Measurements from ENCODE around the gene DMP1.

- TF ChIP-seq, protein P1, sequence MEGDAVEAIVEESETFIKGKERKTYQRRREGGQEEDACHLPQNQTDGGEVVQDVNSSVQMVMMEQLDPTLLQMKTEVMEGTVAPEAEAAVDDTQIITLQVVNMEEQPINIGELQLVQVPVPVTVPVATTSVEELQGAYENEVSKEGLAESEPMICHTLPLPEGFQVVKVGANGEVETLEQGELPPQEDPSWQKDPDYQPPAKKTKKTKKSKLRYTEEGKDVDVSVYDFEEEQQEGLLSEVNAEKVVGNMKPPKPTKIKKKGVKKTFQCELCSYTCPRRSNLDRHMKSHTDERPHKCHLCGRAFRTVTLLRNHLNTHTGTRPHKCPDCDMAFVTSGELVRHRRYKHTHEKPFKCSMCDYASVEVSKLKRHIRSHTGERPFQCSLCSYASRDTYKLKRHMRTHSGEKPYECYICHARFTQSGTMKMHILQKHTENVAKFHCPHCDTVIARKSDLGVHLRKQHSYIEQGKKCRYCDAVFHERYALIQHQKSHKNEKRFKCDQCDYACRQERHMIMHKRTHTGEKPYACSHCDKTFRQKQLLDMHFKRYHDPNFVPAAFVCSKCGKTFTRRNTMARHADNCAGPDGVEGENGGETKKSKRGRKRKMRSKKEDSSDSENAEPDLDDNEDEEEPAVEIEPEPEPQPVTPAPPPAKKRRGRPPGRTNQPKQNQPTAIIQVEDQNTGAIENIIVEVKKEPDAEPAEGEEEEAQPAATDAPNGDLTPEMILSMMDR (IDR thresholded peaks at IDR 0.05; ENCODE audit: control extremely low read depth in 1 of 3, insufficient read depth in 1 of 3, low read depth in 1 of 3, low read length in 3 of 3) = no peak
- TF ChIP-seq POLR2A (IDR thresholded peaks at IDR 0.05; ENCODE audit: control extremely low read depth in 1 of 2, low read depth in 2 of 2, low read length in 2 of 2) (no peak), TBP (IDR thresholded peaks at IDR 0.05; ENCODE audit: low read depth, low read length) (no peak), RXRA (IDR thresholded peaks at IDR 0.05; ENCODE audit: insufficient read depth, low read depth, low read length) (no peak), NANOG (IDR thresholded peaks at IDR 0.05; ENCODE audit: insufficient read depth, low read depth, low read length, poor library complexity, severe bottlenecking) (no peak), KDM5A (IDR thresholded peaks at IDR 0.05; ENCODE audit: low read length) (no peak)
Observed at GRCh38 chr4:87650938-87651337, 858 bp downstream of the DMP1 start.
